ENCODE measurements around the gene HSD11B2.

DNA sequence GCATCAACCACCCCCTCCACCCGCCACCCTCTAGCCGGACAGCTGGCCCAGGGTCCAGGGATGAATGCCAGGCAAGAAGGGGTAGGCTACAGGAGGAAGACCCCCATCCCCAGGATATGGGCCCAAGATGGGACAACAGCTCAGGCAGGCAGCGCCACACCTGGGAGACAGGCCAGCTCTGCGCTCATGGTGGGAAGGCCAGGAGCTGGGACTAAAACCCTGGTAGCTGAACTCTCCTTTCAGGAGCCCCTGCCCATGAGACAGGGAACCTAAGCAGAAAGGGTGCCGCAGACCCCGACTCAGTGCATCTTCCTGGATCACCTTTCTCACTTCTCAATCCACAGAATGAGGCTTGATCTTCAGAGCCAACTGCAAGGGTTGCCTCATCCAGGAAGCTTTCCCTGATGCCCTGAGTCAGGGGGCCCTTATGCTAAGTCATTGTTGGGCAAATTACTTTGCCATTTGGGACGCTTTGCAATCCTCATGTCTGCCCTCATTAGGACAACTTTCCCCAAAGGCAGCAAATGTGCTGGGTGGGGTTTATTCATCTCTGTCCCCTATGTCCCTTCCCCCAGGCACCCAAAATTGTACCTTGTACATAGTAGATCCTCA, 23.6 kb upstream of the HSD11B2 start:
- no peak for TF ChIP-seq EZH2 (IDR thresholded peaks at IDR 0.05; ENCODE audit: low read depth)
- TF ChIP-seq, protein P1, sequence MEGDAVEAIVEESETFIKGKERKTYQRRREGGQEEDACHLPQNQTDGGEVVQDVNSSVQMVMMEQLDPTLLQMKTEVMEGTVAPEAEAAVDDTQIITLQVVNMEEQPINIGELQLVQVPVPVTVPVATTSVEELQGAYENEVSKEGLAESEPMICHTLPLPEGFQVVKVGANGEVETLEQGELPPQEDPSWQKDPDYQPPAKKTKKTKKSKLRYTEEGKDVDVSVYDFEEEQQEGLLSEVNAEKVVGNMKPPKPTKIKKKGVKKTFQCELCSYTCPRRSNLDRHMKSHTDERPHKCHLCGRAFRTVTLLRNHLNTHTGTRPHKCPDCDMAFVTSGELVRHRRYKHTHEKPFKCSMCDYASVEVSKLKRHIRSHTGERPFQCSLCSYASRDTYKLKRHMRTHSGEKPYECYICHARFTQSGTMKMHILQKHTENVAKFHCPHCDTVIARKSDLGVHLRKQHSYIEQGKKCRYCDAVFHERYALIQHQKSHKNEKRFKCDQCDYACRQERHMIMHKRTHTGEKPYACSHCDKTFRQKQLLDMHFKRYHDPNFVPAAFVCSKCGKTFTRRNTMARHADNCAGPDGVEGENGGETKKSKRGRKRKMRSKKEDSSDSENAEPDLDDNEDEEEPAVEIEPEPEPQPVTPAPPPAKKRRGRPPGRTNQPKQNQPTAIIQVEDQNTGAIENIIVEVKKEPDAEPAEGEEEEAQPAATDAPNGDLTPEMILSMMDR (conservative IDR thresholded peaks at IDR 0.05) = no peak

Measured in PC-9 (cell line).